Lower leg skin (tissue), 3 donors: ENCODE results near the gene CDK5.

ENCODE experiments used
- CTCF ChIP-seq, 3 donors: fragments of 450-650 bp; IDR thresholded peaks; one replicate each; pipeline ENCODE4 v1.5.1; 2016; ENCODE audit warnings: antibody characterized with exemption in 3 of 3, mild to moderate bottlenecking in 3 of 3, moderate library complexity in 2 of 3
- POLR2A ChIP-seq, 2 donors: fragments of 450-650 bp; IDR thresholded peaks; one replicate each; pipeline ENCODE4 v1.6.1; 2016 to 2017; ENCODE audit warnings: antibody characterized with exemption in 2 of 2, mild to moderate bottlenecking in 1 of 2, moderate library complexity in 1 of 2

GRCh38 chr7:151104411-151105235 lies 46.9 kb upstream of the CDK5 start:
- TF ChIP-seq CTCF (IDR thresholded peaks at IDR 0.05) (no peak), POLR2A (IDR thresholded peaks at IDR 0.05) (no peak)
